IPS-20b (cell line): ENCODE data around the gene MRFAP1.

Experiments
- H3K27ac ChIP-seq: one replicate; pipeline ENCODE4 v1.5.1; 2013; ENCODE audit warnings: low read length
- H3K27me3 ChIP-seq: 2 replicates; pipeline ENCODE4 v1.6.1; 2013; ENCODE audit warnings: mild to moderate bottlenecking, low read length, inconsistent platforms; ENCODE audit not compliant: insufficient read depth
- H3K36me3 ChIP-seq: 2 replicates; pipeline ENCODE4 v1.6.1; 2013; ENCODE audit warnings: low read depth, mild to moderate bottlenecking, inconsistent platforms, low read length, moderate library complexity; ENCODE audit not compliant: insufficient read depth
- H3K4me1 ChIP-seq: 2 replicates; pipeline ENCODE4 v1.6.1; 2013; ENCODE audit warnings: mild to moderate bottlenecking, control low read depth, inconsistent platforms, low read length, moderate library complexity; ENCODE audit not compliant: insufficient read depth
- H3K4me3 ChIP-seq: 2 replicates; pipeline ENCODE4 v1.5.1; 2013; ENCODE audit warnings: mild to moderate bottlenecking, low read length, inconsistent platforms
- H3K9ac ChIP-seq: 2 replicates; pipeline ENCODE4 v1.6.1; 2013; ENCODE audit warnings: low read depth, mild to moderate bottlenecking, inconsistent platforms, low read length, moderate library complexity
- H3K9me3 ChIP-seq: 2 replicates; pipeline ENCODE4 v1.6.1; 2013; ENCODE audit warnings: mild to moderate bottlenecking, low read depth, low read length, inconsistent platforms; ENCODE audit not compliant: insufficient read depth

MRFAP1 gene

GRCh38 chr4:6674500-6675149 is 34.1 kb downstream of the MRFAP1 start:
- Histone ChIP-seq H3K27me3 (no peaks in the 10 kb centered on the region), H3K9ac (peak overlapping the region; percentile 57; the same call in 1 of the 2 replicates), H3K9me3 (no peaks in the 10 kb centered on the region), H3K27ac (no peak overlapping the region), H3K4me3 (peak overlapping the region; percentile 75), H3K4me1 (peaks cover 10% of the 10 kb centered on the region; the same call in 1 of the 2 replicates), H3K36me3 (peaks cover 23% of the 10 kb centered on the region)

DNA sequence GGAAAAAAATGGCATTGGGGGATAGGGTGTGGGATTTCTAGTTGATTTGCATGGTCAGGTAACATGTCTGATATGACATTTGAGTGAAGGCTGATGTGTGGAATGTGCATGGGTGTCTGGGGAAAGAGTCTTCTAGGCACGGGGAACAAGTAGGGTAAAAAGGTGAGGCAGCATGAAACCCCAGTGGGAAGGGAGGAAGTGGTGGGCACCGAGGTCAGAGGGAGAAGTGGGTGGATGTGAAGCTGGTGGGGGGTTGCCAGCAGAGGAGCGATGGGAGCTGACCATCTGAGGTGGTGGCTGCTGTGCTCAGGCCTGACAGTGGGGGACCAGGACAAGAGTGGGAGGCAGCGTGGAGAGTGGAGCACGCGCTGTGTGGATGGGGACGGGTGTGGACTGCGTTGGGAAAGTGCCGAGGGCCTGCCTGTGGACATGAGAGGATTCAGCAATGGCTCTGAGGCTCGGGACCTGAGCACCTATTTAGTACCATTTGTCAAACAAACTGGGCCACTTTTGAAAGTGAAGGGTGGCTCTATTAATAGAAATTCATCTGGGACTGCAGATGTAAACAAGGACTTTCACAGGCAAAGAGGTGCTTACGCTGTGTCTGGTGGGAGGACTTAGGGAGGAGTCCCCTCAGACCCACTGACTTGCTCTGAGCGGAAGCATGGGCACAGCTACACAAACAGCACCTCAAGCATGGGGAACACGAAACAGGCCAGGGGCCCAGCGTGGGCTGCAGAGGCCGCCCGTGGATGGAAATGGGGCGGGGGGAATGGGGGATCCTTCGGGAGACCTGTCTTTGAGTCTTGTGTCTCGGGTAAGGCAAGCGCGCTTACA is 36.5 kb downstream of the MRFAP1 start:
- Histone ChIP-seq H3K27me3 (no peaks in the 10 kb centered on the region), H3K36me3 (peaks cover 23% of the 10 kb centered on the region), H3K9me3 (no peaks in the 10 kb centered on the region), H3K9ac (no peak overlapping the region), H3K4me3 (0 out of 2 replicates have a peak overlapping the region, but pooled peaks have one; percentile 75), H3K27ac (no peak overlapping the region), H3K4me1 (peaks cover 10% of the 10 kb centered on the region; the same call in 1 of the 2 replicates)

DNA sequence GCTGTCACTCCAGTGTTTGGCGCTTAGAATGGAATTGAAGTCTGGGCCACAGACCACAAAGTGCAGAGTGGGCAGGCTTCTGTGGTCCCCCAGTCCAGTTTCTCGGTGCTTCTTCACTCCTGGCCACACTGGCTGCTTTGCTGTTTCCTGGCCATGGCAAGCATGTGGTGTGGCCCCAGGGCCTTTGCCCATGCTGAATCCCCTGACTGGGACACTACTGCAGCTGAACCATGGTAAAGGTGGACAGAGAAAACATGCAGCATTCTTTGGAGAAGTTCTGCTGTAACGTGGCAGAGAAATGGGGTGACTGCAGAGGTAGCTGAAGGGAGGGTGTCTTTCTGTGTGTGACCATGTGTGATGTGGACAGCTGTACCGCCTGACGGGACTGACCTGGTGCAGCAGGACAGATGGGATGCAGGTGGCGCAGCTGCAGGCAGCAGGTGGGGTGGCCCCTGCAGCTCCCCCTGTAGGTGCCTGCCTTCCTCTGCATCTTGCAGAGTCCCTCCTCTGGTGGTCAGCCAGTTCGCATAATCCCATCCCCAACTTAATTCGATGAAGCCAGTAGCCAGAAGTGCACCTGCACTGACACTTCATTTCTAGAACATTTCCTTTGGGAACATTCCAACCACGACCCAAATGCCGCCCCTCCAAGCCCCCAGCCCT is 40.0 kb downstream of the MRFAP1 start:
- peaks cover 21% of the 10 kb centered on the region for H3K36me3 ChIP-seq
- H3K27ac ChIP-seq: no peak overlapping the region
- peaks cover 4% of the 10 kb centered on the region; the same call in 1 of the 2 replicates for H3K4me1 ChIP-seq
- no peaks in the 10 kb centered on the region for H3K9me3 ChIP-seq
- no peaks in the 10 kb centered on the region for H3K27me3 ChIP-seq
- H3K9ac ChIP-seq: no peak overlapping the region
- no peak overlapping the region for H3K4me3 ChIP-seq

- Histone ChIP-seq H3K4me3 (no peak overlapping the region), H3K4me1 (no peaks in the 10 kb centered on the region), H3K9me3 (no peaks in the 10 kb centered on the region), H3K36me3 (peaks cover 14% of the 10 kb centered on the region; the same call in 1 of the 2 replicates), H3K27ac (no peak overlapping the region), H3K27me3 (no peaks in the 10 kb centered on the region), H3K9ac (no peak overlapping the region)
These were observed 40.7 kb downstream of the MRFAP1 start for GRCh38 chr4:6681191-6681590.

GRCh38 chr4:6682862-6683590 is 42.5 kb downstream of the MRFAP1 start:
- Histone ChIP-seq H3K4me3 (no peak overlapping the region), H3K36me3 (no peaks in the 10 kb centered on the region), H3K9ac (no peak overlapping the region)

GRCh38 chr4:6684656-6685055 is 44.2 kb downstream of the MRFAP1 start:
- Histone ChIP-seq H3K4me3 (no peak overlapping the region), H3K27ac (no peak overlapping the region), H3K4me1 (peaks cover 6% of the 10 kb centered on the region; the same call in 1 of the 2 replicates), H3K27me3 (no peaks in the 10 kb centered on the region), H3K36me3 (no peaks in the 10 kb centered on the region), H3K9ac (no peak overlapping the region), H3K9me3 (no peaks in the 10 kb centered on the region)

More at GRCh38 chr4:6682862-6683590, 42.5 kb downstream of the MRFAP1 start:
- Histone ChIP-seq H3K9me3 (no peaks in the 10 kb centered on the region), H3K27ac (no peak overlapping the region), H3K27me3 (no peaks in the 10 kb centered on the region), H3K4me1 (no peaks in the 10 kb centered on the region)

DNA sequence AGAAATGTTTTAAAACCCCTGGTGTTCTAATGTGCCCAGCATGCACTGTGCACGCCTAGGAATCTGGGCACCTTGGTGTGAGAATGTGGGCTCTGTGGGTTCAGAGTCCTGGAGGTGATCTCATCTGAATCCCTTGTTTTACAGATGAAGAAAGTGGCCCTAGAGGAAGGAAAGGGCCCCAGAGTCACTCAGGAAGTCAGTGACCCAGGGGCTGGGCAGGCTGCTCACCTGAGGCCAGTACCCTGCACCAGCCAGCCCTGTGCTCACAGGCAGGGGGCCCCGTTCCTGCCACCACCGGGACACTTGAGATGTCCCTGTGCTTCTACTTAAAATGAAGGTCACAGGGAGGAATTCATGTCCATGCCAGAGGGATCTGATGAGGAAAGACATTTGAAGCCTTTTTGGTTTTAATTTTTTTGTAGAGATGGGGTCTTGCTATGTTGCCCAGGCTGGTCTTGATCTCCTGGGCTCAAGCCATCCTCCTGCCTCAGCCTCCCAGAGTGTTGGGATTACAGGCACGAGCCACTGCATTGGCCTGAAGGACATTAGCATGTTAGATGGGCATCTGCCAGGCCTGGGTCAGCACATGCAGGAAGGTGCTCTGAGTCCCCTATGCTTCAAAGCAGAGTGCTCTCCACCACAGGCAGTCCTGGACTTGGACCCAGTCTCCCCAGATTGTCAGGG is 45.8 kb downstream of the MRFAP1 start:
- no peaks in the 10 kb centered on the region for H3K9me3 ChIP-seq
- no peak overlapping the region for H3K9ac ChIP-seq
- peaks cover 8% of the 10 kb centered on the region; the same call in 1 of the 2 replicates for H3K4me1 ChIP-seq
- no peaks in the 10 kb centered on the region for H3K27me3 ChIP-seq
- H3K27ac ChIP-seq: no peak overlapping the region
- no peak overlapping the region for H3K4me3 ChIP-seq
- H3K36me3 ChIP-seq: no peaks in the 10 kb centered on the region

DNA sequence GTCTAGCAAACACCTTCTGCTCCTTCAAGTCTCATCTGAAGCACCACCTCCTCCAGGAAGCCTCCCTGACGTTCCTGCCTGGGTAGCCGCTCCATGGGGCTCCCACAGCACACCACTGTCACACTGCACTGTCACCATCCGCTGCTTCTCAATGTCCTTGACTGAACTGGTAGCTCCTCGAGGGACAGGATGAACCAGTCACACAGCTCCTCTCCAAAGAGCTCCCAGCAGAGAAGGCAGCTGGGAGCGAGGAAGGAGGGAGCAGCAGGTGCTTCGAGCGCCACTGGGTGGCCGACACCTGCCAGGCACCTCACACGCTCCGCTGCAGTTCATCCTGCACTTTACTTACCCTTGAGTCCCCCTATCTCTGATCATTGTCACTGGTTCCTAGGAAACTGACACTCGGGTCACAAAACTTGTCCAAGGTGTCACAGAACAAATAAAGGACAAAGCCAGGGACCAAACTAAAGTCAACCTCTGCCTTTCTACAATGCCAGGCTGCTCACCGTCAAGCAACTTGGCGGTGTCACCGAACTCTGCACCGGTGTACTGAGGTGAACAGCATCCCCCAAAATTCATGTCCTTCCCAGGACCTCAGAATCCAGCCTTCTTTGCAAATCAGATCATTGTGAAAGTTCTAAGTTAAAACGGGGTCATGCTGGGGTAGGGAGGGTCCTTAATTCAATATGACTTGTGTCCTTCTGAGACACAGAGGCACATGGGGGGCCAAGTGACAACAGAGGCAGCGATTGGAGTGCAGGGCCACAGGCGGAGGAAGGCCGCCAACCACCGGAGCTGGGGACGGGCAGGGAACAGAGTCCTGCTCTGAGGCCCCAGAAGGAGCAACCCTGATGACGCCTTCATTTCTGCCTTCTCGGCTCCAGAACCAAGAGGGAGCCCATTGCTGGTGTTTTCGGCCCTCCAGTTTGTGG is 47.7 kb downstream of the MRFAP1 start:
- H3K4me1 ChIP-seq: peaks cover 8% of the 10 kb centered on the region; the same call in 1 of the 2 replicates
- no peak overlapping the region for H3K4me3 ChIP-seq
- H3K27ac ChIP-seq: no peak overlapping the region
- no peak overlapping the region for H3K9ac ChIP-seq
- H3K9me3 ChIP-seq: no peaks in the 10 kb centered on the region
- no peaks in the 10 kb centered on the region for H3K27me3 ChIP-seq
- H3K36me3 ChIP-seq: no peaks in the 10 kb centered on the region

- no peak overlapping the region for H3K9ac ChIP-seq
- no peaks in the 10 kb centered on the region for H3K36me3 ChIP-seq
- H3K4me3 ChIP-seq: no peak overlapping the region
- peaks cover 8% of the 10 kb centered on the region; the same call in 1 of the 2 replicates for H3K4me1 ChIP-seq
- no peaks in the 10 kb centered on the region for H3K27me3 ChIP-seq
- H3K9me3 ChIP-seq: no peaks in the 10 kb centered on the region
- no peak overlapping the region for H3K27ac ChIP-seq
These were observed 48.5 kb downstream of the MRFAP1 start for GRCh38 chr4:6688879-6689505.

- Histone ChIP-seq H3K4me1 (peaks cover 8% of the 10 kb centered on the region; the same call in 1 of the 2 replicates), H3K4me3 (no peak overlapping the region), H3K27me3 (no peaks in the 10 kb centered on the region), H3K36me3 (no peaks in the 10 kb centered on the region), H3K27ac (no peak overlapping the region), H3K9ac (no peak overlapping the region), H3K9me3 (no peaks in the 10 kb centered on the region)
These were observed 49.0 kb downstream of the MRFAP1 start for GRCh38 chr4:6689506-6689960.
